H1 (cell line): ENCODE measurements around the gene SYVN1. TPM values are rescaled to one million over a fixed set of nuclear protein-coding genes. Genes with fewer than 3 reads are reported as not detected.

Experiments used
- CTCF ChIA-PET: fragments of 300-600 bp; sonication (Branson Sonifier 250); formaldehyde crosslinking; loops from one replicate; lab custom pipeline; 2021; ENCODE audit not compliant: partially characterized antibody; lab: Charles Lee
- POLR2A ChIA-PET: fragments of 300-600 bp; sonication (Branson Sonifier 250); formaldehyde crosslinking; loops from one replicate; lab custom pipeline; 2021; ENCODE audit warnings: inconsistent platforms; ENCODE audit not compliant: partially characterized antibody; lab: Charles Lee
- DNase-seq, 2 experiments: peaks; one replicate each; pipeline versions ENCODE4 v3.0.0 to v3.0.0-alpha.2; 2010 to 2022; ENCODE audit warnings: low spot score in 2 of 2, low read depth in 1 of 2, mixed read lengths in 1 of 2
- FAIRE-seq: peaks from 2 replicates; lab custom pipeline; 2011; peaks lifted over from hg19 to GRCh38; lab: Jason Lieb, UNC
- H2AFZ ChIP-seq: 2 replicates; pipeline ENCODE4 v1.8.1; 2012; ENCODE audit warnings: low read length, inconsistent platforms
- H2AK5ac ChIP-seq: 2 replicates; pipeline ENCODE4 v1.6.1; 2013; ENCODE audit warnings: low read depth, low read length
- H2BK120ac ChIP-seq: replicated peaks from 2 replicates; pipeline ENCODE3; 2013; ENCODE audit warnings: low read depth, low read length, inconsistent platforms
- H2BK12ac ChIP-seq: 2 replicates; pipeline ENCODE4 v1.6.1; 2013; ENCODE audit warnings: low read depth, low read length
- H2BK15ac ChIP-seq: 2 replicates; pipeline ENCODE4 v1.6.1; 2013; ENCODE audit warnings: low read length
- H2BK20ac ChIP-seq: 2 replicates; pipeline ENCODE4 v1.6.1; 2013; ENCODE audit warnings: low read length
- H2BK5ac ChIP-seq: 2 replicates; pipeline ENCODE4 v1.6.1; 2013; ENCODE audit warnings: low read depth, low read length
- H3K14ac ChIP-seq: 2 replicates; pipeline ENCODE4 v1.6.1; 2013; ENCODE audit warnings: inconsistent platforms; ENCODE audit not compliant: insufficient read length
- H3K18ac ChIP-seq: 2 replicates; pipeline ENCODE4 v1.6.1; 2013; ENCODE audit warnings: low read length; ENCODE audit errors: extremely low read depth
- H3K23ac ChIP-seq: 2 replicates; pipeline ENCODE4 v1.6.1; 2013; ENCODE audit warnings: inconsistent platforms; ENCODE audit not compliant: insufficient read length
- H3K23me2 ChIP-seq: 2 replicates; pipeline ENCODE4 v1.6.1; 2013; ENCODE audit warnings: low read depth, low read length
- H3K27ac ChIP-seq: 2 replicates; pipeline ENCODE4 v1.6.1; 2011; ENCODE audit warnings: low read depth, low read length, inconsistent platforms
- H3K27me3 ChIP-seq, 4 experiments: replicated peaks in 1 of 4; 1 replicate in 1 of 4; 2 replicates in 3 of 4; pipeline versions ENCODE4 v1.6.1 to v1.8.1; 2011 to 2013; ENCODE audit warnings: low read length in 3 of 4, mild to moderate bottlenecking in 3 of 4, inconsistent platforms in 2 of 4, mixed read lengths in 2 of 4, moderate library complexity in 1 of 4; ENCODE audit not compliant: control insufficient read depth in 3 of 4, insufficient read depth in 3 of 4; ENCODE audit errors: extremely low read depth in 1 of 4
- H3K36me3 ChIP-seq, 4 experiments: 2 replicates each; pipeline versions ENCODE4 v1.6.1 to v1.8.1; 2011 to 2013; ENCODE audit warnings: mild to moderate bottlenecking in 4 of 4, low read length in 3 of 4, moderate library complexity in 2 of 4, control low read depth in 1 of 4, inconsistent platforms in 1 of 4; ENCODE audit not compliant: insufficient read depth in 4 of 4, control insufficient read depth in 2 of 4
- H3K4ac ChIP-seq: replicated peaks from 2 replicates; pipeline ENCODE3; 2013; ENCODE audit warnings: low read length, low read depth, mixed read lengths, inconsistent platforms; ENCODE audit not compliant: insufficient read length
- H3K4me1 ChIP-seq, 4 experiments: replicated peaks in 1 of 4; 1 replicate in 1 of 4; 2 replicates in 3 of 4; pipeline versions ENCODE4 v1.6.1 to v1.8.1; 2011 to 2013; ENCODE audit warnings: low read length in 3 of 4, inconsistent platforms in 2 of 4, mixed read lengths in 1 of 4; ENCODE audit not compliant: insufficient read depth in 4 of 4, control insufficient read depth in 3 of 4
- H3K4me2 ChIP-seq, 2 experiments: 2 replicates each; pipeline versions ENCODE4 v1.6.1 to v1.8.1; 2011 to 2013; ENCODE audit warnings: low read depth in 2 of 2, low read length in 2 of 2, control low read depth in 1 of 2, inconsistent platforms in 1 of 2, mild to moderate bottlenecking in 1 of 2; ENCODE audit not compliant: insufficient read depth in 1 of 2
- H3K4me3 ChIP-seq, 4 experiments: fragments of 200-600, 300-600 bp in 1 of 4; sonication (generic), shearing (Covaris generic), sonication (Bioruptor Twin) in 1 of 4; 2 replicates each; pipeline versions ENCODE4 v1.5.1 to v1.8.1; 2011 to 2016; ENCODE audit warnings: low read length in 4 of 4, low read depth in 3 of 4, control low read depth in 2 of 4, inconsistent platforms in 2 of 4, mild to moderate bottlenecking in 2 of 4, mixed read lengths in 1 of 4, moderate library complexity in 1 of 4; ENCODE audit not compliant: insufficient read depth in 2 of 4; ENCODE audit errors: extremely low read depth in 1 of 4
- H3K56ac ChIP-seq: replicated peaks from 2 replicates; pipeline ENCODE3; 2013; ENCODE audit warnings: low read depth, mild to moderate bottlenecking, mixed read lengths, low read length, inconsistent platforms; ENCODE audit not compliant: insufficient read length
- H3K79me1 ChIP-seq: 2 replicates; pipeline ENCODE4 v1.6.1; 2013; ENCODE audit warnings: low read depth, low read length, control low read depth
- H3K79me2 ChIP-seq, 2 experiments: 2 replicates each; pipeline versions ENCODE4 v1.6.1 to v1.8.1; 2012 to 2013; ENCODE audit warnings: low read length in 2 of 2, mild to moderate bottlenecking in 2 of 2, inconsistent platforms in 1 of 2; ENCODE audit not compliant: insufficient read depth in 2 of 2, control insufficient read depth in 1 of 2
- H3K9ac ChIP-seq, 4 experiments: replicated peaks in 1 of 4; 1 replicate in 1 of 4; 2 replicates in 3 of 4; pipeline versions ENCODE4 v1.6.1 to v1.8.1; 2011 to 2013; ENCODE audit warnings: low read depth in 3 of 4, low read length in 3 of 4, control low read depth in 2 of 4, mild to moderate bottlenecking in 2 of 4, moderate library complexity in 2 of 4, inconsistent platforms in 1 of 4; ENCODE audit errors: extremely low read depth in 1 of 4
- H3K9me3 ChIP-seq, 2 experiments: 2 replicates each; pipeline versions ENCODE4 v1.6.1 to v1.8.1; 2012 to 2013; ENCODE audit warnings: mild to moderate bottlenecking in 2 of 2, moderate library complexity in 2 of 2, control low read depth in 1 of 2, inconsistent platforms in 1 of 2, low read depth in 1 of 2, low read length in 1 of 2, mixed read lengths in 1 of 2; ENCODE audit not compliant: insufficient read depth in 2 of 2
- H4K20me1 ChIP-seq, 2 experiments: replicated peaks in 1 of 2; 2 replicates each; pipeline versions ENCODE3 to v1.8.1; 2011 to 2013; ENCODE audit warnings: inconsistent platforms in 2 of 2, low read length in 2 of 2, mild to moderate bottlenecking in 1 of 2; ENCODE audit not compliant: insufficient read depth in 2 of 2, control insufficient read depth in 1 of 2
- H4K5ac ChIP-seq: 2 replicates; pipeline ENCODE4 v1.6.1; 2013; ENCODE audit warnings: low read length, low read depth, mixed read lengths, inconsistent platforms; ENCODE audit not compliant: insufficient read length
- H4K8ac ChIP-seq: 2 replicates; pipeline ENCODE4 v1.8.0; 2013; ENCODE audit warnings: mild to moderate bottlenecking, moderate library complexity, low read length, inconsistent platforms; ENCODE audit not compliant: insufficient read depth; ENCODE audit errors: extremely low read depth
- H4K91ac ChIP-seq: replicated peaks from 2 replicates; pipeline ENCODE3; 2013; ENCODE audit warnings: low read length, mixed read lengths, inconsistent platforms; ENCODE audit not compliant: insufficient read length
- BRCA1 ChIP-seq: IDR thresholded peaks from 2 replicates; pipeline ENCODE4 v1.6.1; 2012; ENCODE audit warnings: low read depth, low read length, improper control_type of control experiment
- EZH2 ChIP-seq: fragments of 200-600 bp; sonication (generic); IDR thresholded peaks from 2 replicates; pipeline ENCODE4 v1.7.1; 2012; ENCODE audit warnings: low read depth, mild to moderate bottlenecking, moderate library complexity, low read length, inconsistent platforms; ENCODE audit not compliant: severe bottlenecking
- KDM1A ChIP-seq: fragments of 200-600, 300-600 bp; sonication (generic); IDR thresholded peaks from 2 replicates; pipeline ENCODE4 v1.7.1; 2016; ENCODE audit warnings: mild to moderate bottlenecking, low read length, borderline replicate concordance
- MAFK ChIP-seq: IDR thresholded peaks from 2 replicates; pipeline ENCODE4 v1.6.1; 2012; ENCODE audit warnings: low read depth, mild to moderate bottlenecking, improper control_type of control experiment, low read length
- MAX ChIP-seq: IDR thresholded peaks from 2 replicates; pipeline ENCODE4 v1.6.1; 2012; ENCODE audit warnings: inconsistent platforms
- NRF1 ChIP-seq: IDR thresholded peaks from 2 replicates; pipeline ENCODE4 v1.6.1; 2011; ENCODE audit warnings: mild to moderate bottlenecking, low read depth, low read length, improper control_type of control experiment
- POLR2A ChIP-seq, 2 experiments: IDR thresholded peaks; 1 replicate in 1 of 2; 2 replicates in 1 of 2; pipeline ENCODE4 v1.6.1; 2011; ENCODE audit warnings: low read depth in 2 of 2, low read length in 2 of 2, mild to moderate bottlenecking in 2 of 2; ENCODE audit errors: control extremely low read depth in 1 of 2
- RAD21 ChIP-seq, 2 experiments: IDR thresholded peaks in 1 of 2; conservative IDR thresholded peaks in 1 of 2; 2 replicates each; pipeline ENCODE4 v1.6.1; 2011; ENCODE audit warnings: low read depth in 2 of 2, low read length in 2 of 2, improper control_type of control experiment in 1 of 2, inconsistent platforms in 1 of 2, mild to moderate bottlenecking in 1 of 2, moderate library complexity in 1 of 2
- RXRA ChIP-seq: IDR thresholded peaks from 2 replicates; pipeline ENCODE4 v1.6.1; 2011; ENCODE audit warnings: low read depth, mild to moderate bottlenecking, low read length, moderate library complexity; ENCODE audit not compliant: insufficient read depth
- SIRT6 ChIP-seq: IDR thresholded peaks from one replicate; pipeline ENCODE4 v1.7.1; 2012; ENCODE audit warnings: low read length, inconsistent platforms
- SUZ12 ChIP-seq: fragments of 200-600 bp; sonication (generic); IDR thresholded peaks from 2 replicates; pipeline ENCODE4 v1.6.1; 2012; ENCODE audit warnings: mild to moderate bottlenecking, inconsistent platforms, low read length, moderate library complexity, mixed read lengths
- TBP ChIP-seq: IDR thresholded peaks from 2 replicates; pipeline ENCODE4 v1.6.1; 2011; ENCODE audit warnings: low read depth, low read length, improper control_type of control experiment
- WGBS, 2 experiments: shearing (Covaris generic) in 1 of 2; methylation state at CpG; one replicate each; pipeline versions ENCODE4 v1.1.6 to v1.1.7; 2013 to 2015; ENCODE audit warnings: low lambda C conversion rate in 2 of 2, mixed read lengths in 2 of 2, inconsistent platforms in 1 of 2, low coverage in 1 of 2, missing lambda C conversion rate in 1 of 2; ENCODE audit not compliant: insufficient replicate concordance in 2 of 2, insufficient coverage in 1 of 2, insufficient read length in 1 of 2; ENCODE audit errors: extremely low coverage in 1 of 2, missing lambda C conversion rate in 1 of 2; 5-methylcytosine and 5-hydroxymethylcytosine counted together
- polyA plus RNA-seq, 7 experiments: library from polyadenylated mRNA; depleted of rRNA in 3 of 7; stranded (reverse) in 5 of 7; unstranded in 2 of 7; fragments of >200 nt in 5 of 7; fragments of 200-250 nt in 2 of 7; gene quantifications; 1 replicate in 5 of 7; 2 replicates in 1 of 7; 4 replicates in 1 of 7; pipeline versions ENCODE4 v1.2.1 to v1.2.3, GENCODE V29; 2011 to 2013; ENCODE audit warnings: missing spikeins in 2 of 7, mixed read lengths in 2 of 7
- total RNA-seq: library from RNA; stranded (reverse); fragmentation: NEBNext Ultra II Directional; extraction: Animal tissue kit (Norgen Biotek cat#: 25700); gene quantifications from 2 replicates; pipeline ENCODE4 v1.2.1, GENCODE V29; 2021

SYVN1 gene
- total and polyA plus RNA-seq, 2 of the 8 experiments (the other 6 are each of a cell fraction or from before 2014, with no cell fraction given) = 27.8 to 29.4 TPM

GRCh38 chr11:65167656-65168055, 33.3 kb upstream of the SYVN1 start:
- Histone ChIP-seq H3K9ac (no peak overlapping the region), H3K4me1 (peaks cover 0 to 6% (median 1%) of the 10 kb centered on the region in 4 experiments; a peak in 2 of 7 replicates), H2AFZ (no peak overlapping the region), H3K23ac (no peak overlapping the region), H2BK12ac (no peak overlapping the region), H3K56ac (no peak overlapping the region), H3K23me2 (no peaks in the 10 kb centered on the region; the same call in 1 of the 2 replicates), H2BK120ac (no peak overlapping the region), H2BK20ac (no peak overlapping the region), H3K27me3 (no peaks in the 10 kb centered on the region), H3K4me3 (no peak overlapping the region), H3K79me1 (no peaks in the 10 kb centered on the region), H3K9me3 (no peaks in the 10 kb centered on the region), H3K14ac (no peak overlapping the region), H2BK5ac (no peak overlapping the region), H3K36me3 (no peaks in the 10 kb centered on the region), H2BK15ac (no peak overlapping the region), H3K18ac (no peak overlapping the region), H2AK5ac (no peak overlapping the region), H3K27ac (no peak overlapping the region), H4K20me1 (no peaks in the 10 kb centered on the region), H4K8ac (no peak overlapping the region), H4K5ac (no peak overlapping the region), H4K91ac (no peak overlapping the region), H3K79me2 (no peaks in the 10 kb centered on the region), H3K4ac (no peak overlapping the region), H3K4me2 (no peak overlapping the region)
- CTCF ChIA-PET = interaction anchor here (1.2 kb wide), 1 partner anchor 57 kb away, joined by 3 read pairs; no protein-coding TSS in a partner anchor
- 93% methylated on average over 3 of the region's 3 CpGs; no CpG with 5 or more reads in 1 of the 2 experiments for WGBS, 2 experiments
- TF ChIP-seq MAFK (no peak), POLR2A (IDR thresholded peaks at IDR 0.05; ENCODE audit: control extremely low read depth in 1 of 2, low read depth in 2 of 2, low read length in 2 of 2) (no peak), TBP (no peak), KDM1A (no peak), EZH2 (no peak), NRF1 (no peak), MAX (no peak), RAD21 (IDR thresholded peaks at IDR 0.05 in 1 of 2, conservative IDR thresholded peaks at IDR 0.05 in 1 of 2; ENCODE audit: low read depth in 2 of 2, low read length in 2 of 2) (no peak), RXRA (no peak), SIRT6 (no peak), BRCA1 (no peak), SUZ12 (no peak)
- FAIRE-seq = no peak
- POLR2A ChIA-PET = interaction anchor here (1.2 kb wide), 1 partner anchor 46 kb away, joined by 4 read pairs; the partner anchor contains the start of genes FAU and MRPL49
- no peak for DNase-seq
